PFSK-1 (cell line): ENCODE results near the gene SPEG.
A peak's percentile ranks its signal among the peaks of the same experiment; 100 is the strongest.

Experiments used
- FOXP2 ChIP-seq: optimal IDR thresholded peaks from 2 replicates; pipeline ENCODE3; 2011; ENCODE audit warnings: borderline replicate concordance, control low read depth, inconsistent platforms; ENCODE audit not compliant: insufficient read depth; ENCODE audit errors: extremely low read length, extremely low read depth
- POLR2AphosphoS5 ChIP-seq: IDR thresholded peaks from 2 replicates; pipeline ENCODE4 v1.6.1; 2012; ENCODE audit warnings: low read depth, mild to moderate bottlenecking, control low read depth, low read length, moderate library complexity
- SIN3A ChIP-seq: IDR thresholded peaks from 2 replicates; pipeline ENCODE4 v1.6.1; 2012; ENCODE audit warnings: mild to moderate bottlenecking, low read length, moderate library complexity, borderline replicate concordance; ENCODE audit not compliant: insufficient read depth
- TAF1 ChIP-seq: IDR thresholded peaks from 2 replicates; pipeline ENCODE4 v1.6.1; 2012; ENCODE audit warnings: low read length, control low read depth, borderline replicate concordance; ENCODE audit not compliant: insufficient read depth
- TF ChIP-seq, protein P1 (sequence below), 2 experiments: IDR thresholded peaks; 2 replicates each; pipeline versions ENCODE4 v1.6.1 to v1.8.0; 2011 to 2012; ENCODE audit warnings: low read depth in 2 of 2, low read length in 2 of 2, control low read depth in 1 of 2, inconsistent platforms in 1 of 2, mild to moderate bottlenecking in 1 of 2, moderate library complexity in 1 of 2; ENCODE audit not compliant: insufficient read depth in 1 of 2

Gene SPEG

DNA sequence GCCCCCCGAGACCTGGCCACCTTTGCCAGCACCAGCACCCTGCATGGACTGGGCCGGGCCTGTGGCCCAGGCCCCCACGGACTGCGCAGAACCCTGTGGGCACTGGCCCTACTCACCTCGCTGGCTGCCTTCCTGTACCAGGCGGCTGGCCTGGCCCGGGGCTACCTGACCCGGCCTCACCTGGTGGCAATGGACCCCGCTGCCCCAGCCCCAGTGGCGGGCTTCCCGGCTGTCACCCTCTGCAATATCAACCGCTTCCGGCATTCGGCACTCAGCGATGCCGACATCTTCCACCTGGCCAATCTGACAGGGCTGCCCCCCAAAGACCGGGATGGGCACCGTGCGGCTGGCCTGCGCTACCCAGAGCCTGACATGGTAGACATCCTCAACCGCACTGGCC, 80.2 kb downstream of the SPEG start:
- TF ChIP-seq SIN3A (no peak), TAF1 (no peak), POLR2AphosphoS5 (no peak), FOXP2 (no peak)
- TF ChIP-seq, protein P1, sequence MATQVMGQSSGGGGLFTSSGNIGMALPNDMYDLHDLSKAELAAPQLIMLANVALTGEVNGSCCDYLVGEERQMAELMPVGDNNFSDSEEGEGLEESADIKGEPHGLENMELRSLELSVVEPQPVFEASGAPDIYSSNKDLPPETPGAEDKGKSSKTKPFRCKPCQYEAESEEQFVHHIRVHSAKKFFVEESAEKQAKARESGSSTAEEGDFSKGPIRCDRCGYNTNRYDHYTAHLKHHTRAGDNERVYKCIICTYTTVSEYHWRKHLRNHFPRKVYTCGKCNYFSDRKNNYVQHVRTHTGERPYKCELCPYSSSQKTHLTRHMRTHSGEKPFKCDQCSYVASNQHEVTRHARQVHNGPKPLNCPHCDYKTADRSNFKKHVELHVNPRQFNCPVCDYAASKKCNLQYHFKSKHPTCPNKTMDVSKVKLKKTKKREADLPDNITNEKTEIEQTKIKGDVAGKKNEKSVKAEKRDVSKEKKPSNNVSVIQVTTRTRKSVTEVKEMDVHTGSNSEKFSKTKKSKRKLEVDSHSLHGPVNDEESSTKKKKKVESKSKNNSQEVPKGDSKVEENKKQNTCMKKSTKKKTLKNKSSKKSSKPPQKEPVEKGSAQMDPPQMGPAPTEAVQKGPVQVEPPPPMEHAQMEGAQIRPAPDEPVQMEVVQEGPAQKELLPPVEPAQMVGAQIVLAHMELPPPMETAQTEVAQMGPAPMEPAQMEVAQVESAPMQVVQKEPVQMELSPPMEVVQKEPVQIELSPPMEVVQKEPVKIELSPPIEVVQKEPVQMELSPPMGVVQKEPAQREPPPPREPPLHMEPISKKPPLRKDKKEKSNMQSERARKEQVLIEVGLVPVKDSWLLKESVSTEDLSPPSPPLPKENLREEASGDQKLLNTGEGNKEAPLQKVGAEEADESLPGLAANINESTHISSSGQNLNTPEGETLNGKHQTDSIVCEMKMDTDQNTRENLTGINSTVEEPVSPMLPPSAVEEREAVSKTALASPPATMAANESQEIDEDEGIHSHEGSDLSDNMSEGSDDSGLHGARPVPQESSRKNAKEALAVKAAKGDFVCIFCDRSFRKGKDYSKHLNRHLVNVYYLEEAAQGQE (IDR thresholded peaks at IDR 0.05; ENCODE audit: insufficient read depth in 1 of 2, low read depth in 2 of 2, low read length in 2 of 2) = no peak

DNA sequence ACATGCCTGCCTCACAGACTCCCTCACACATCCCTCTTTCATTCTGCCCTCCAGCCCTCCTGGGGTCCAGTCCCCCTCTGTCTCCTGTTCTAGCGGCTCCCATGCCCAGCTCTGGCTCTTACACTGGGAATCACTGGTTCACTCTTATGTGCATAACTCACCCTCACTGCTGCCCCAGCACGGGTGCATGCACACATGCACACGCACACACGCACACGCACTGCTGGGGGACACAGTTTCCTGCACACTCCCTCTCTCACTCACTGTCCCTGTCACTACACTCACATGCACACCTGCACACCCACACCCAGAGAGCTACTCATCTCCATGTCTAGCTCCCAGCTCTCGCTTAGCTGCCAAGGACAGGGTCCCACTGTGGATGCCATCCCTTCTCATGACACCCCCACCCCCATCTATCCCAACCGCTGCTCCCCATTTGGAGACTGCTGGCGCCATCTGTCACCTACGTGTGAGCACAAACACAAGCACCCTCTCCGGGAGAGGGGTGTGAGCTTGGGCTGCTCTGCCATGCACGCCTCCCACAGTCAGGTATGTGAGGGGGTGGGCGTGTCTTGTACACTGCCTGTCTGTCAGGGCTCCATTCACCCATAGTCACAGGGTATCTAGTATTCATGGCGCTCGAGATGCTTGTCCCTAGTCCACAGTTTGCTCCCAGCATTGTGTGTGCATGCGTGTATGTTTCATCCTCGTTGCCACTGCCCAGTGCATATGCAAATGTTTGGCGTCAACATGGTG, 81.4 kb downstream of the SPEG start:
- TF ChIP-seq SIN3A (no peak), POLR2AphosphoS5 (no peak)

DNA sequence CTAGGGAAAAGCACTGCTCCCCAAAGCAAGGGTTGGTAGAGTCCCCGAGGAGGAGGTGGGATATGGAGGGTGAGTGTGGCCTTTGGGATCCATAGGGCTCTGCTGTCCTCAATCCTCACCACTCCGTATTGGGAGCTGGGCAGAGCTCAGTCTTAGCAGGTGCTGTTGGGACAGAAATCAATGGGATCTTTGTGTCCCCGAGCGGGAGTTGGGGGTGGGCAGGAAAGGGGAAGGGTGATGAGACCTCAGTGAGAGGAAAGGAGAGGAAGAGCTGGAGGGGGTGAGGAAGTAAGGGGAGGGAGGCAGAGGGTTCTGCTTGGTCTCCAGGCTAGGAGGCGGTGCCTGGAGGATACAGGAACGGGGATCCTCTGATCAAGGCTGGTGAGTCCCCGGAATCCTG, 82.2 kb downstream of the SPEG start:
- TF ChIP-seq, protein P1 (IDR thresholded peaks at IDR 0.05; ENCODE audit: insufficient read depth in 1 of 2, low read depth in 2 of 2, low read length in 2 of 2) = no peak
- TF ChIP-seq POLR2AphosphoS5 (no peak), FOXP2 (no peak), SIN3A (no peak), TAF1 (no peak)

DNA sequence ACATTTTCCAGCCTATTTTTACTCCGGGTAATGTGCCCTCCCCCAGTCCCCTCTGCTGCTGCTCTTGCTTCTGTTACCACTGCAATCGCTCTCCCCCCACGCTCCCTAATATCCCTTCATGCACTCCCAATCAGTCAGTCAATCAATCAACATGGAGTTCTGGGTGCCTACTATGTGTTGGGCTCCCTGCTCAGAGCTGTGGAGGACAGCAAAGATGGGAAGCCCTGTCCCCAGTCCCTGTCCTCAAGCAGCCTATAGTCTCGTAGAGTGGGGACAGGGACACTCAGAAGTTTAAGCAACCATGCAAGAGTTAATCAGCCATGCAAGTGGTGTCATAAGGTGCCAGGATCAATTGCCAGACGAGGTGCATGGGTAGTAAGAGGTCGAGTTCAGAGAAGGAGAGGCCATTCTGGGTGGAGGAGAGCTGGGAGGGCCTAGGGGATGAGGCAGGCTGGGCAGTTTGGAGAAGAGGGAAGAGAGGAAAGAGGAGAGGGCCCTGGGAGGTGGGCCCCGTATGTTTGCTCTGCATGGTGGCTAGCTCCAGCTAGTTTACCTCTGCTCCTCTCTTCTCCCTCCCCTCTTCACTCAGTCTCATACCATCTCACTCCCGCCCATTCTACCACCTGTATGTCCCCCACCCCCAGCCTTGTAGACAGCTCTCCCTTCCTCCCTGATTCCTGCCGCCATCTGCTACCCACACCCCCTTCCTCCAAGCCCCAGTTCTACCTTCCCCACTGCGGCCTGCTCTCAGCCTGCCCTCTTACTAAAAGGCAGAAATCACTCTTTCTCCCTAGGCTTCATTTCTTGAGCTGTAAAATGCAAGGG, 83.5 kb downstream of the SPEG start:
- TF ChIP-seq, protein P1 (IDR thresholded peaks at IDR 0.05; ENCODE audit: insufficient read depth in 1 of 2, low read depth in 2 of 2, low read length in 2 of 2) = no peak
- TF ChIP-seq FOXP2 = no peak
- TF ChIP-seq POLR2AphosphoS5 = no peak
- no peak for TF ChIP-seq SIN3A
- no peak for TF ChIP-seq TAF1

DNA sequence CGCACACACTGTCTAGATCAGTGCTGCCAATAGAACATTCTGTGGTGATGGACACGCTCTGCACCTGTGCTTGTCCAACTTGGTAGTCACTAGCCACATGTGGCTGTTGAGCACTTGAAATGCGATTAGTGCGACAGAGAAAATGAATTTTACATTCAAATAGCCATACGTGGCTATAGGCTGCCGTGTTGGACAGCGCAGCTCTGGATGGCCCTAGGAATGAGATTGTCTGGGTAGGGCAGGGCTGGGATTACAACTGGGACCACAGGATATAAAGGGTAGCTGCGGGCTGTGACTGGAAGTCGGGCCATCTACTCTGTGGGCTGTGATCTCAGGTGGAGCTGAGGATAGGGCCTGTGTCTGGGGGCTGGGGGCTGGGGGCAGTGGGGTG, 84.9 kb downstream of the SPEG start:
- TF ChIP-seq, protein P1 (IDR thresholded peaks at IDR 0.05; ENCODE audit: insufficient read depth in 1 of 2, low read depth in 2 of 2, low read length in 2 of 2) = peak in 1 of 2 experiments; percentile 62; a peak in 1 of 4 replicates
- TF ChIP-seq SIN3A = no peak
